H9 (cell line): ENCODE results near the gene DPM2. TPM values are rescaled to one million over a fixed set of nuclear protein-coding genes. Genes with fewer than 3 reads are reported as not detected.

Experiments used
- DNase-seq: peaks from one replicate; pipeline ENCODE4 v3.0.0-alpha.2; 2017
- H2AFZ ChIP-seq: one replicate; pipeline ENCODE4 v1.6.1; 2013; ENCODE audit warnings: mild to moderate bottlenecking, low read length, control low read depth, moderate library complexity
- H2AK5ac ChIP-seq: 2 replicates; pipeline ENCODE4 v1.6.1; 2013; ENCODE audit warnings: low read length, control low read depth, mixed read lengths; ENCODE audit not compliant: insufficient read length
- H2BK120ac ChIP-seq: one replicate; pipeline ENCODE4 v1.6.1; 2013; ENCODE audit warnings: low read depth, mild to moderate bottlenecking, low read length, control low read depth, inconsistent platforms; ENCODE audit not compliant: poor library complexity, severe bottlenecking
- H2BK12ac ChIP-seq: 2 replicates; pipeline ENCODE4 v1.6.1; 2013; ENCODE audit warnings: low read length, control low read depth, mixed read lengths, low read depth; ENCODE audit not compliant: insufficient read length
- H2BK15ac ChIP-seq: 2 replicates; pipeline ENCODE4 v1.6.1; 2013; ENCODE audit warnings: low read depth, low read length, control low read depth
- H2BK20ac ChIP-seq: one replicate; pipeline ENCODE4 v1.6.1; 2013; ENCODE audit warnings: low read depth, mild to moderate bottlenecking, low read length, control low read depth, inconsistent platforms; ENCODE audit not compliant: poor library complexity, severe bottlenecking
- H2BK5ac ChIP-seq: 2 replicates; pipeline ENCODE4 v1.6.1; 2013; ENCODE audit warnings: low read length, control low read depth, mixed read lengths; ENCODE audit not compliant: insufficient read length
- H3K14ac ChIP-seq: 2 replicates; pipeline ENCODE4 v1.6.1; 2013; ENCODE audit warnings: low read length, control low read depth; ENCODE audit not compliant: insufficient read depth
- H3K18ac ChIP-seq: 2 replicates; pipeline ENCODE4 v1.6.1; 2013; ENCODE audit warnings: low read depth, mild to moderate bottlenecking, mixed read lengths, low read length, control low read depth; ENCODE audit not compliant: insufficient read length
- H3K23ac ChIP-seq: 2 replicates; pipeline ENCODE4 v1.6.1; 2013; ENCODE audit warnings: low read length, control low read depth, mixed read lengths, low read depth; ENCODE audit not compliant: insufficient read length
- H3K23me2 ChIP-seq: 2 replicates; pipeline ENCODE4 v1.6.1; 2013; ENCODE audit warnings: low read depth, mild to moderate bottlenecking, mixed read lengths, low read length, control low read depth; ENCODE audit not compliant: insufficient read length, poor library complexity, severe bottlenecking
- H3K27ac ChIP-seq: 2 replicates; pipeline ENCODE4 v1.5.1; 2013; ENCODE audit warnings: low read length, control low read depth, mixed read lengths, low read depth; ENCODE audit not compliant: insufficient read length
- H3K27me3 ChIP-seq: 2 replicates; pipeline ENCODE4 v1.6.1; 2013; ENCODE audit warnings: low read length, control low read depth, inconsistent platforms; ENCODE audit not compliant: insufficient read depth
- H3K4ac ChIP-seq: 2 replicates; pipeline ENCODE4 v1.6.1; 2013; ENCODE audit warnings: low read depth, mild to moderate bottlenecking, control low read depth, inconsistent platforms, low read length, moderate library complexity
- H3K4me1 ChIP-seq: 2 replicates; pipeline ENCODE4 v1.6.1; 2013; ENCODE audit warnings: low read length, control low read depth, inconsistent platforms; ENCODE audit not compliant: insufficient read depth
- H3K4me2 ChIP-seq: 2 replicates; pipeline ENCODE4 v1.6.1; 2013; ENCODE audit warnings: low read length, control low read depth, mixed read lengths; ENCODE audit not compliant: insufficient read length, insufficient read depth
- H3K56ac ChIP-seq: 2 replicates; pipeline ENCODE4 v1.6.1; 2013; ENCODE audit warnings: low read depth, mild to moderate bottlenecking, mixed read lengths, low read length, control low read depth; ENCODE audit not compliant: insufficient read length
- H3K79me1 ChIP-seq: 2 replicates; pipeline ENCODE4 v1.6.1; 2013; ENCODE audit warnings: low read depth, mild to moderate bottlenecking, moderate library complexity, low read length, control low read depth, inconsistent platforms; ENCODE audit not compliant: insufficient read depth, poor library complexity, severe bottlenecking
- H3K79me2 ChIP-seq: 2 replicates; pipeline ENCODE4 v1.6.1; 2013; ENCODE audit warnings: low read length, control low read depth, inconsistent platforms; ENCODE audit not compliant: insufficient read depth
- H3K9ac ChIP-seq: 2 replicates; pipeline ENCODE4 v1.6.1; 2013; ENCODE audit warnings: low read length, control low read depth, mixed read lengths; ENCODE audit not compliant: insufficient read length; ENCODE audit errors: extremely low read depth
- H3K9me3 ChIP-seq: one replicate; pipeline ENCODE4 v1.6.1; 2013; ENCODE audit warnings: low read depth, low read length, inconsistent platforms; ENCODE audit not compliant: control insufficient read depth
- H3T11ph ChIP-seq: one replicate; pipeline ENCODE4 v1.6.1; 2013; ENCODE audit warnings: mild to moderate bottlenecking, low read length, control low read depth, inconsistent platforms
- H4K20me1 ChIP-seq: one replicate; pipeline ENCODE4 v1.6.1; 2013; ENCODE audit not compliant: control insufficient read depth, insufficient read length, insufficient read depth
- H4K5ac ChIP-seq: 2 replicates; pipeline ENCODE4 v1.6.1; 2013; ENCODE audit warnings: low read depth, mild to moderate bottlenecking, mixed read lengths, low read length, control low read depth; ENCODE audit not compliant: insufficient read length
- H4K8ac ChIP-seq: replicated peaks from 2 replicates; pipeline ENCODE4 v1.6.1; 2013; ENCODE audit warnings: low read length, control low read depth, mixed read lengths, low read depth; ENCODE audit not compliant: insufficient read length
- H4K91ac ChIP-seq: 2 replicates; pipeline ENCODE4 v1.6.1; 2013; ENCODE audit warnings: low read depth, mild to moderate bottlenecking, moderate library complexity, mixed read lengths, low read length, control low read depth; ENCODE audit not compliant: insufficient read length
- H3K27ac Mint-ChIP-seq, 3 experiments: 2 replicates in 2 of 3; 3 replicates in 1 of 3; pipeline ENCODE4 v1.8.0; 2020 to 2021; ENCODE audit warnings: mixed read lengths in 3 of 3, mild to moderate bottlenecking in 1 of 3, moderate library complexity in 1 of 3
- H3K27me3 Mint-ChIP-seq: 2 replicates; pipeline ENCODE4 v1.8.0; 2021; ENCODE audit warnings: low read depth, mild to moderate bottlenecking, moderate library complexity, mixed read lengths
- H3K36me3 Mint-ChIP-seq, 3 experiments: 2 replicates in 2 of 3; 3 replicates in 1 of 3; pipeline ENCODE4 v1.8.0; 2020 to 2021; ENCODE audit warnings: low read depth in 3 of 3, mixed read lengths in 3 of 3; ENCODE audit not compliant: insufficient read depth in 1 of 3
- H3K4me1 Mint-ChIP-seq, 2 experiments: 2 replicates each; pipeline ENCODE4 v1.8.0; 2020; ENCODE audit warnings: mixed read lengths in 2 of 2
- H3K4me3 Mint-ChIP-seq, 2 experiments: 2 replicates in 1 of 2; 3 replicates in 1 of 2; pipeline ENCODE4 v1.8.0; 2020 to 2021; ENCODE audit warnings: mild to moderate bottlenecking in 2 of 2, mixed read lengths in 2 of 2, moderate library complexity in 1 of 2
- H3K9me3 Mint-ChIP-seq, 2 experiments: 2 replicates in 1 of 2; 3 replicates in 1 of 2; pipeline ENCODE4 v1.8.0; 2020; ENCODE audit warnings: mild to moderate bottlenecking in 2 of 2, mixed read lengths in 2 of 2, moderate library complexity in 1 of 2
- WGBS: extraction: QIAGEN DNeasy Blood & Tissue Kit; methylation state at CpG from one replicate; pipeline ENCODE4 v1.1.7; 2013; ENCODE audit warnings: missing lambda C conversion rate, low lambda C conversion rate, mixed read lengths; ENCODE audit not compliant: insufficient read length; ENCODE audit errors: extremely low coverage; 5-methylcytosine and 5-hydroxymethylcytosine counted together
- total RNA-seq: library from RNA; stranded (reverse); gene quantifications from 2 replicates; pipeline ENCODE4 v1.2.1, GENCODE V29; 2021
- TF ChIP-seq, protein P1 (sequence below): fragments of 200-600 bp; sonication (generic); conservative IDR thresholded peaks from 3 replicates; pipeline ENCODE4 v1.8.0; 2021; ENCODE audit warnings: antibody characterized with exemption, mild to moderate bottlenecking

Gene DPM2
- total RNA-seq, 1 experiment from 2014 or later, result 46.1 TPM

DNA sequence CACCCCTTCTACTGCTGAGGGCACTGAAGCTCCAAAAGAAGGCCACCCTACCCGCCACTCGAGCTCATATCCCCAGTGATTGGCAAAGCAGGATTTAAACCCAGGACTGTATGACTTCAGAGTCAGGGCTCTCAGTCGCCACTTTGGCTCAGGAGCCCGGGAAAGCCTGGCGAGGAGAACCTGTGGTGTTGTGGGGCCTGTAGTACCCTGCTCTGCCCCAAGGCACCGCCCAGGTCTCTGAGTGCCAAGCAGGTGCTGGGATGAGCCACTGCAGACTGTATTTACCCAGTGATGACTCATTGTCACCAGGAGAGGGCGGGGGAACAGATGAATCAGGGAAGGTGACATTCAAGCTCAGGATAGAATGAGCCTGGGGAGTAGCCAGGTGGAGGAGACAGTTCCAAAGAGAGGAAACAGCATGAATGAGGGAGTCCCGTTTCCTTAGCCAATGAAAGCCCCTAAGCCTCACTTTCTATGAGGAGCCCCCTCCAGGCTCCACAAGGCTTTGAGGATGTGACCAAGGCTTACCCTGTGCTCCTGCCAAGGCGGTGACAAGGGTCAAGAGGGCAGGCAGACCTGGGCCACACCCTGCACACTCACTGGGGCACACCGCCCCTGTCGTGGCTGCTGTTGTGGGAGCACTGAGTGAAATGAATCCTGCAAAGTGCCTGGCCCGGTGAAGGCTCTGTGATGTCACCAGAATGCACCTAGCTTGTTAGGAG, 17.8 kb upstream of the DPM2 start:
- Mint-ChIP-seq H3K4me1 (peaks cover 17 to 23% of the 10 kb centered on the region in 2 experiments), H3K27ac (peak overlapping the region; percentile 32 to 79 (median 76); a peak in 5 of 7 replicates), H3K4me3 (no peak overlapping the region; a peak in 1 of 5 replicates), H3K36me3 (peaks cover 3 to 6% (median 3%) of the 10 kb centered on the region in 3 experiments; a peak in 3 of 7 replicates), H3K27me3 (no peaks in the 10 kb centered on the region), H3K9me3 (no peaks in the 10 kb centered on the region)
- H3K4ac ChIP-seq, result no peak overlapping the region
- H2AK5ac ChIP-seq, result no peak overlapping the region
- H3K79me2 ChIP-seq, result peaks cover 8% of the 10 kb centered on the region; the same call in 1 of the 2 replicates
- no peak overlapping the region for H2BK120ac ChIP-seq
- WGBS, result no CpG with 5 or more reads among the region's 12 CpGs
- H3K18ac ChIP-seq, result no peak overlapping the region
- no peak overlapping the region for H3K27ac ChIP-seq
- H4K91ac ChIP-seq, result no peak overlapping the region
- H3K9ac ChIP-seq, result no peak overlapping the region
- no peak overlapping the region for H2BK20ac ChIP-seq
- H2BK5ac ChIP-seq, result no peak overlapping the region
- no peaks in the 10 kb centered on the region for H3K9me3 ChIP-seq
- H3K56ac ChIP-seq, result no peak overlapping the region
- no peaks in the 10 kb centered on the region for H3K23me2 ChIP-seq
- no peak overlapping the region for H3T11ph ChIP-seq
- peaks cover 3% of the 10 kb centered on the region for H3K79me1 ChIP-seq
- peaks cover 3% of the 10 kb centered on the region; the same call in 1 of the 2 replicates for H3K4me1 ChIP-seq
- peaks cover 3% of the 10 kb centered on the region for H4K20me1 ChIP-seq
- TF ChIP-seq, protein P1, sequence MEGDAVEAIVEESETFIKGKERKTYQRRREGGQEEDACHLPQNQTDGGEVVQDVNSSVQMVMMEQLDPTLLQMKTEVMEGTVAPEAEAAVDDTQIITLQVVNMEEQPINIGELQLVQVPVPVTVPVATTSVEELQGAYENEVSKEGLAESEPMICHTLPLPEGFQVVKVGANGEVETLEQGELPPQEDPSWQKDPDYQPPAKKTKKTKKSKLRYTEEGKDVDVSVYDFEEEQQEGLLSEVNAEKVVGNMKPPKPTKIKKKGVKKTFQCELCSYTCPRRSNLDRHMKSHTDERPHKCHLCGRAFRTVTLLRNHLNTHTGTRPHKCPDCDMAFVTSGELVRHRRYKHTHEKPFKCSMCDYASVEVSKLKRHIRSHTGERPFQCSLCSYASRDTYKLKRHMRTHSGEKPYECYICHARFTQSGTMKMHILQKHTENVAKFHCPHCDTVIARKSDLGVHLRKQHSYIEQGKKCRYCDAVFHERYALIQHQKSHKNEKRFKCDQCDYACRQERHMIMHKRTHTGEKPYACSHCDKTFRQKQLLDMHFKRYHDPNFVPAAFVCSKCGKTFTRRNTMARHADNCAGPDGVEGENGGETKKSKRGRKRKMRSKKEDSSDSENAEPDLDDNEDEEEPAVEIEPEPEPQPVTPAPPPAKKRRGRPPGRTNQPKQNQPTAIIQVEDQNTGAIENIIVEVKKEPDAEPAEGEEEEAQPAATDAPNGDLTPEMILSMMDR, result peak; percentile 73
- peak; percentile 93 for DNase-seq
- no peak overlapping the region for H2AFZ ChIP-seq
- no peak overlapping the region for H3K23ac ChIP-seq
- H2BK15ac ChIP-seq, result no peak overlapping the region
- H4K8ac ChIP-seq, result no peak overlapping the region
- no peak overlapping the region for H3K4me2 ChIP-seq
- no peak overlapping the region for H4K5ac ChIP-seq
- no peak overlapping the region for H2BK12ac ChIP-seq
- no peaks in the 10 kb centered on the region for H3K27me3 ChIP-seq
- H3K14ac ChIP-seq, result no peak overlapping the region
